ENCODE measurements around the gene DHFR2.
"Not testable (repeated sequence)": the region's sequence is repeated elsewhere in the genome, so short reads cannot be mapped to it uniquely, and the experiment has no call there.

The DHFR2 gene

GRCh38 chr3:94062513-94063404 is at the start of gene DHFR2, which contains the start of gene NSUN3:
TSS of gene DHFR2 (minus strand) at chr3:94062916. CDS start at chr3:94061511, 1,405 bp downstream.
TSS of gene NSUN3 (plus strand) at chr3:94063061. CDS start at chr3:94063127, 66 bp downstream.
- DNase-seq (peak; percentile 79), ATAC-seq (peak; percentile 90)

- ATAC-seq (no peak), DNase-seq (no peak)
These were observed 48.1 kb upstream of the DHFR2 start for GRCh38 chr3:94110854-94111253.

GRCh38 chr3:94110232-94110631 is 47.5 kb upstream of the DHFR2 start:
- not testable (repeated sequence) for DNase-seq, ATAC-seq

- ATAC-seq = no peak
- no peak for DNase-seq
These were observed 43.6 kb upstream of the DHFR2 start for GRCh38 chr3:94106268-94106667.

- DNase-seq (no peak), ATAC-seq (no peak)
These were observed 39.1 kb upstream of the DHFR2 start for GRCh38 chr3:94101860-94102259.

- ATAC-seq (no peak), DNase-seq (no peak)
These were observed 36.6 kb upstream of the DHFR2 start for GRCh38 chr3:94099311-94099710.

- no peak for ATAC-seq
- DNase-seq = no peak
These were observed 35.7 kb upstream of the DHFR2 start for GRCh38 chr3:94098452-94098851.

GRCh38 chr3:94095111-94095510 is 32.4 kb upstream of the DHFR2 start:
- ATAC-seq = no peak

GRCh38 chr3:94093151-94093550 is 30.4 kb upstream of the DHFR2 start:
- ATAC-seq = no peak

More at GRCh38 chr3:94095111-94095510, 32.4 kb upstream of the DHFR2 start:
- no peak for DNase-seq

GRCh38 chr3:94092086-94092485 is 29.4 kb upstream of the DHFR2 start:
- DNase-seq = no peak
- no peak for ATAC-seq

More at GRCh38 chr3:94093151-94093550, 30.4 kb upstream of the DHFR2 start:
- no peak for DNase-seq

GRCh38 chr3:94089126-94089525 is 26.4 kb upstream of the DHFR2 start:
- no peak for DNase-seq
- no peak for ATAC-seq

GRCh38 chr3:94083261-94083660 is 20.5 kb upstream of the DHFR2 start:
- no peak for DNase-seq
- no peak for ATAC-seq

GRCh38 chr3:94082391-94082937 is 19.7 kb upstream of the DHFR2 start:
- DNase-seq (no peak), ATAC-seq (no peak)

- no peak for ATAC-seq
- no peak for DNase-seq
These were observed 19.2 kb upstream of the DHFR2 start for GRCh38 chr3:94081884-94082283.

GRCh38 chr3:94080552-94080951 is 17.8 kb upstream of the DHFR2 start:
- not testable (repeated sequence) for DNase-seq, ATAC-seq

GRCh38 chr3:94076055-94076454 is 13.3 kb upstream of the DHFR2 start:
- DNase-seq (no peak), ATAC-seq (no peak)

GRCh38 chr3:94071713-94072284 is 9.1 kb upstream of the DHFR2 start:
- DNase-seq (no peak), ATAC-seq (peak; percentile 59)

- DNase-seq = no peak
- ATAC-seq = peak; percentile 61
These were observed 7.7 kb upstream of the DHFR2 start for GRCh38 chr3:94070341-94070911.

GRCh38 chr3:94069194-94069813 is 6.6 kb upstream of the DHFR2 start:
- DNase-seq = no peak

GRCh38 chr3:94066506-94067500 is 4.1 kb upstream of the DHFR2 start:
- no peak for ATAC-seq
- no peak for DNase-seq

More at GRCh38 chr3:94069194-94069813, 6.6 kb upstream of the DHFR2 start:
- no peak for ATAC-seq
